ENCODE measurements around the gene TMEM181. TPM values are rescaled to one million over a fixed set of nuclear protein-coding genes. Genes with fewer than 3 reads are reported as not detected.
"Not testable (repeated sequence)": the region's sequence is repeated elsewhere in the genome, so short reads cannot be mapped to it uniquely, and the experiment has no call there.

TMEM181 gene
- polyA plus RNA-seq, 1 of the 3 experiments (the other 2 are of a cell fraction), result 19.5 TPM

DNA sequence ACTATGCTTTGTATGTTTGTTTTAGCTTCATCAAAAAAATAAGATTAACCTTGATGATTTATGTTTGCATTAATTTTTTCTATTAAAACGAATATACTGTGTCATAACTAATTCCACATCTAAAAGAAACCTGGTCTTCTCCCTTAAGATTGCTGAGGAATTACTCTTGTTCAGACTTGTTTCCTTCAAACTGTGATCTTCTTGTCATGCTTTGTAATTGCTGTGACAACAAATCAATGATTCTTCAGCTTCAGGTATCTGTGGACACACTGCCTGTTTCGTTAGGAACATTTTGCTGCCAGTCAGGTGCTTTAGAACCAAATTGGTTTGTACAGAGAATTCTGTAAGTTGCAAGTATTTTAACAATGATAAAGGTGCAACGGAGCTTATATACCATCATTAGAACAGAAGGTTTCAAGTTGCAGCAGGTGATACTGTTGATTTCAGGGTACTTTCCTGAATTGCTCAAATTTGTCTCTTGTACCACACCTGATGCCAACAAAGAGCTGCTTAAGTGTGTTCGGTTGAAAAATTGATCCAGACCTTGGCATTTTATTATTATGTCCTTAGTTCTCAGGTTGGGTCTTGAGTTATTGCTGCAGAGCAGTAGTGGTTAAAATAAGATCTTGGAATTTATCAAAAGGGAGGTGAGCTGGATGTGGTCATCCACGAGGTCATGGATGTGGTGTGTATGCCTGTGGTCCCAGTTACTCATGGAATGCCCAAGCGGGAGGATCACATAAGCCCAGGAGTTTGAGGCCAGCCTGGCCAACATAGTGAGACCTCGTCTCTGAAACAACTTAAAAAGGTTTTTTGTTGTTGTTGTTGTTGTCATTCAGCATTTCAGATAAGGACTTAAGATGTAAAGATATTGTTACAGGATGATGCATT lies 109.5 kb downstream of the TMEM181 start:
- H3K9me2 ChIP-seq, result no peaks in the 10 kb centered on the region
- CTCF ChIA-PET, result interaction anchor here (1.9 kb wide), 1 partner anchor 10 kb away, joined by 6 read pairs; no protein-coding TSS in a partner anchor
- H3K79me2 ChIP-seq (ENCODE audit: insufficient read depth), result no peaks in the 10 kb centered on the region
- peaks cover 0 to 2% of the 10 kb centered on the region in 2 experiments; a peak in 1 of 4 replicates for H3K4me1 ChIP-seq (ENCODE audit: control insufficient read depth in 1 of 2, insufficient read depth in 2 of 2, low read depth in 1 of 2, low read length in 1 of 2)
- no peaks in the 10 kb centered on the region for H4K20me1 ChIP-seq (ENCODE audit: insufficient read depth)
- no peak overlapping the region for H2AFZ ChIP-seq (ENCODE audit: low read depth)
- H3K27me3 ChIP-seq (ENCODE audit: insufficient read depth), result no peaks in the 10 kb centered on the region
- DNase-seq, result no peak
- 80% methylated on average over 7 of the region's 7 CpGs for WGBS (ENCODE audit: low lambda C conversion rate)
- H3K4me2 ChIP-seq, result no peak overlapping the region
- H3K9me3 ChIP-seq, result no peaks in the 10 kb centered on the region
- H3K27ac ChIP-seq (ENCODE audit: low read depth in 2 of 2, low read length in 1 of 2), result no peak overlapping the region
- H3K36me3 ChIP-seq (replicated peaks in 1 of 2; ENCODE audit: control insufficient read depth in 1 of 2, insufficient read depth in 2 of 2, low read length in 1 of 2), result no peaks in the 10 kb centered on the region
- no peak overlapping the region for H3K4me3 ChIP-seq (ENCODE audit: low read depth in 2 of 2, low read length in 1 of 2)
- POLR2A ChIA-PET, result no interaction called here
- peaks cover 4% of the 10 kb centered on the region for H3F3A ChIP-seq (replicated peaks; ENCODE audit: insufficient read depth)
- no peak overlapping the region for H3K9ac ChIP-seq
- TF ChIP-seq FOSL2 (IDR thresholded peaks at IDR 0.05; ENCODE audit: borderline replicate concordance, low read depth), result no peak
- no peak for TF ChIP-seq PBX3 (IDR thresholded peaks at IDR 0.05)
- TF ChIP-seq SIN3A (IDR thresholded peaks at IDR 0.05; ENCODE audit: borderline replicate concordance, low read depth, low read length), result no peak
- no peak for TF ChIP-seq CTCF (IDR thresholded peaks at IDR 0.05)
- TF ChIP-seq TAF1 (IDR thresholded peaks at IDR 0.05; ENCODE audit: borderline replicate concordance, low read depth, low read length), result no peak
- no peak for TF ChIP-seq NRF1 (IDR thresholded peaks at IDR 0.05; ENCODE audit: low read depth, low read length)
- TF ChIP-seq TCF12 (IDR thresholded peaks at IDR 0.05), result no peak
- no peak for TF ChIP-seq RFX5 (IDR thresholded peaks at IDR 0.05; ENCODE audit: low read length)
- no peak for TF ChIP-seq FOXJ3 (CRISPR knock-in tag; IDR thresholded peaks at IDR 0.05)
- no peak for TF ChIP-seq USF1 (IDR thresholded peaks at IDR 0.05; ENCODE audit: borderline replicate concordance, low read depth)
- TF ChIP-seq, protein P1, sequence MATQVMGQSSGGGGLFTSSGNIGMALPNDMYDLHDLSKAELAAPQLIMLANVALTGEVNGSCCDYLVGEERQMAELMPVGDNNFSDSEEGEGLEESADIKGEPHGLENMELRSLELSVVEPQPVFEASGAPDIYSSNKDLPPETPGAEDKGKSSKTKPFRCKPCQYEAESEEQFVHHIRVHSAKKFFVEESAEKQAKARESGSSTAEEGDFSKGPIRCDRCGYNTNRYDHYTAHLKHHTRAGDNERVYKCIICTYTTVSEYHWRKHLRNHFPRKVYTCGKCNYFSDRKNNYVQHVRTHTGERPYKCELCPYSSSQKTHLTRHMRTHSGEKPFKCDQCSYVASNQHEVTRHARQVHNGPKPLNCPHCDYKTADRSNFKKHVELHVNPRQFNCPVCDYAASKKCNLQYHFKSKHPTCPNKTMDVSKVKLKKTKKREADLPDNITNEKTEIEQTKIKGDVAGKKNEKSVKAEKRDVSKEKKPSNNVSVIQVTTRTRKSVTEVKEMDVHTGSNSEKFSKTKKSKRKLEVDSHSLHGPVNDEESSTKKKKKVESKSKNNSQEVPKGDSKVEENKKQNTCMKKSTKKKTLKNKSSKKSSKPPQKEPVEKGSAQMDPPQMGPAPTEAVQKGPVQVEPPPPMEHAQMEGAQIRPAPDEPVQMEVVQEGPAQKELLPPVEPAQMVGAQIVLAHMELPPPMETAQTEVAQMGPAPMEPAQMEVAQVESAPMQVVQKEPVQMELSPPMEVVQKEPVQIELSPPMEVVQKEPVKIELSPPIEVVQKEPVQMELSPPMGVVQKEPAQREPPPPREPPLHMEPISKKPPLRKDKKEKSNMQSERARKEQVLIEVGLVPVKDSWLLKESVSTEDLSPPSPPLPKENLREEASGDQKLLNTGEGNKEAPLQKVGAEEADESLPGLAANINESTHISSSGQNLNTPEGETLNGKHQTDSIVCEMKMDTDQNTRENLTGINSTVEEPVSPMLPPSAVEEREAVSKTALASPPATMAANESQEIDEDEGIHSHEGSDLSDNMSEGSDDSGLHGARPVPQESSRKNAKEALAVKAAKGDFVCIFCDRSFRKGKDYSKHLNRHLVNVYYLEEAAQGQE (IDR thresholded peaks at IDR 0.05; ENCODE audit: low read depth, low read length), result no peak
- TF ChIP-seq RAD21 (IDR thresholded peaks at IDR 0.05; ENCODE audit: low read length), result no peak
- TF ChIP-seq CHD2 (IDR thresholded peaks at IDR 0.05; ENCODE audit: low read length, partially characterized antibody), result no peak
- no peak for TF ChIP-seq GABPA (IDR thresholded peaks at IDR 0.05; ENCODE audit: low read depth)
- TF ChIP-seq GATA2 (CRISPR knock-in tag; IDR thresholded peaks at IDR 0.05), result no peak
- TF ChIP-seq FOXM1 (IDR thresholded peaks at IDR 0.05; ENCODE audit: low read depth), result no peak
- no peak for TF ChIP-seq MEF2A (IDR thresholded peaks at IDR 0.05; ENCODE audit: borderline replicate concordance, low read depth)
- no peak for TF ChIP-seq EZH2phosphoT487 (IDR thresholded peaks at IDR 0.05; ENCODE audit: borderline replicate concordance, low read depth)
- no peak for TF ChIP-seq RCOR1 (IDR thresholded peaks at IDR 0.05; ENCODE audit: low read length)

DNA sequence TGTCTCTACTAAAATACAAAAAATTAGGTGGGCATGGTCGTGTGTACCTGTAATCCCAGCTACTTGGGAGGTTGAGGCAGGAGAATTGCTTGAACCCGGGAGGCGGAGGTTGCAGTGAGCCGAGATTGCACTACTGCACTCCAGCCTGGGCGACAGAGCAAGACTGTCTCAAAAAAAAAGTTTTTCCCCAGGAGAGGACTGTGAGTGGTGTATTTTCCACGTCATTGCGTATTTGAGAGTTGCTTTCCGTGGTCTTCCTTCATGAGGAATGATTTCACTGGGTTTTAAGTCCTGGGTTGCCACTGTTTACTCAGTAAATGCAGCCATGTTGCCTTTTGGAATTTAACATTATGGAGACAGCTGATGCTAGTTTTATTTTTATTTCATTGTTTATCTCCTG lies 112.2 kb downstream of the TMEM181 start:
- POLR2A ChIA-PET, result not testable (repeated sequence)
- CTCF ChIA-PET, result interaction anchor here (0.6 to 2.5 kb wide), 2 partner anchors 19 to 451 kb away, joined by 3 to 8 read pairs; no protein-coding TSS in a partner anchor
- 82% methylated on average over 8 of the region's 8 CpGs for WGBS (ENCODE audit: low lambda C conversion rate)

More for the DNA sequence above, 112.2 kb downstream of the TMEM181 start:
- H2AFZ ChIP-seq (ENCODE audit: low read depth); H3K27ac ChIP-seq (ENCODE audit: low read depth in 2 of 2, low read length in 1 of 2); H3K4me2 ChIP-seq; H4K20me1 ChIP-seq (ENCODE audit: insufficient read depth); H3K4me1 ChIP-seq (ENCODE audit: control insufficient read depth in 1 of 2, insufficient read depth in 2 of 2, low read depth in 1 of 2, low read length in 1 of 2); H3K9ac ChIP-seq; DNase-seq; H3K36me3 ChIP-seq (replicated peaks in 1 of 2; ENCODE audit: control insufficient read depth in 1 of 2, insufficient read depth in 2 of 2, low read length in 1 of 2); H3F3A ChIP-seq (replicated peaks; ENCODE audit: insufficient read depth); H3K9me2 ChIP-seq; H3K4me3 ChIP-seq (ENCODE audit: low read depth in 2 of 2, low read length in 1 of 2); H3K27me3 ChIP-seq (ENCODE audit: insufficient read depth); H3K9me3 ChIP-seq; H3K79me2 ChIP-seq (ENCODE audit: insufficient read depth): not testable (repeated sequence)
